ENCODE measurements around the gene CDHR2. TPM values are rescaled to one million over a fixed set of nuclear protein-coding genes. Genes with fewer than 3 reads are reported as not detected.

CDHR2 gene
- total RNA-seq, 1 experiment from 2014 or later: 0.10 TPM

- ChIA-PET POLR2A (interaction anchor here (0.6 kb wide), 2 partner anchors 42 to 243 kb away, joined by 3 to 4 read pairs; no protein-coding TSS in a partner anchor), CTCF (interaction anchor here (0.8 to 1.0 kb wide), 2 partner anchors 35 to 128 kb away, joined by 3 to 4 read pairs; no protein-coding TSS in a partner anchor), RAD21 (ENCODE audit: low non-redundant PET in 1 of 2, low total read pairs in 2 of 2, uncharacterized antibody in 2 of 2, unreplicated experiment in 2 of 2) (no interaction called here)
- Histone ChIP-seq H3K36me3 (ENCODE audit: control insufficient read depth in 1 of 2, insufficient read depth in 2 of 2, low read length in 2 of 2) (no peaks in the 10 kb centered on the region), H2AFZ (ENCODE audit: low read depth, low read length, poor library complexity, severe bottlenecking) (peak overlapping the region; percentile 74), H3K79me2 (ENCODE audit: insufficient read depth, low read length) (no peaks in the 10 kb centered on the region), H3K9me3 (ENCODE audit: control insufficient read depth in 1 of 2, insufficient read depth in 1 of 2, low read depth in 1 of 2, low read length in 2 of 2) (no peaks in the 10 kb centered on the region), H3K27me3 (ENCODE audit: insufficient read depth, low read length) (no peaks in the 10 kb centered on the region), H3K27ac (ENCODE audit: low read depth, low read length) (peak overlapping the region; percentile 92), H3K4me2 (ENCODE audit: low read length) (peak overlapping the region; percentile 99), H3K4me1 (ENCODE audit: control insufficient read depth in 1 of 2, insufficient read depth in 2 of 2, low read length in 2 of 2) (peaks cover 34 to 64% of the 10 kb centered on the region in 2 experiments), H3K9ac (ENCODE audit: low read length) (peak overlapping the region; percentile 74), H4K20me1 (ENCODE audit: insufficient read depth) (no peaks in the 10 kb centered on the region), H3K9me2 (ENCODE audit: insufficient read depth) (no peaks in the 10 kb centered on the region), H3K4me3 (replicated peaks in 1 of 2; ENCODE audit: low read depth in 1 of 2, low read length in 2 of 2) (peak overlapping the region; percentile 65 to 89)
- TF ChIP-seq ZFX (IDR thresholded peaks at IDR 0.05) (peak; percentile 73), ZNF274 (IDR thresholded peaks at IDR 0.05; ENCODE audit: low read depth, low read length) (no peak), ELF1 (IDR thresholded peaks at IDR 0.05; ENCODE audit: borderline replicate concordance, low read depth) (no peak), CTCF (IDR thresholded peaks at IDR 0.05 in 2 of 3, conservative IDR thresholded peaks at IDR 0.05 in 1 of 3; ENCODE audit: borderline replicate concordance in 1 of 3, insufficient read depth in 1 of 3, low read depth in 2 of 3, low read length in 2 of 3) (no peak), POLR2A (IDR thresholded peaks at IDR 0.05; ENCODE audit: borderline replicate concordance, extremely low read depth, insufficient read depth, insufficient read length) (peak; percentile 66), POLR2AphosphoS5 (IDR thresholded peaks at IDR 0.05; ENCODE audit: low read depth, low read length) (peak; percentile 79), SRF (IDR thresholded peaks at IDR 0.05; ENCODE audit: low read depth) (no peak), YY1 (IDR thresholded peaks at IDR 0.05; ENCODE audit: extremely low read depth, insufficient replicate concordance, low read depth, low read length) (peak; percentile 8), SIN3A (IDR thresholded peaks at IDR 0.05; ENCODE audit: low read depth) (no peak)
- peak; percentile 85 for ATAC-seq
- DNase-seq (ENCODE audit: low read depth, low spot score): no peak
- TSS peak; percentile 80 for BruUV-seq (replicated peaks)
- intact Hi-C loops (cut with micrococcal nuclease): loop anchor here (5.0 kb wide), 1 partner anchor 731 kb away; no protein-coding TSS in a partner anchor
Measured at GRCh38 chr5:176543428-176544182, 5.5 kb upstream of the CDHR2 start.

Data from HCT116 (cell line).